GM19043 (cell line): ENCODE measurements around the gene UPK1A.
"Not testable (repeated sequence)": the region's sequence is repeated elsewhere in the genome, so short reads cannot be mapped to it uniquely, and the experiment has no call there.

ENCODE experiments used
- ATAC-seq: cut with Tn5 transposase; IDR thresholded peaks from one replicate; pipeline ENCODE4 v1.9.1; 2021; ENCODE audit warnings: low read depth; ENCODE audit not compliant: unreplicated experiment

The UPK1A gene

GRCh38 chr19:35715981-35716800, 49.9 kb downstream of the UPK1A start:
- no peak for ATAC-seq

DNA sequence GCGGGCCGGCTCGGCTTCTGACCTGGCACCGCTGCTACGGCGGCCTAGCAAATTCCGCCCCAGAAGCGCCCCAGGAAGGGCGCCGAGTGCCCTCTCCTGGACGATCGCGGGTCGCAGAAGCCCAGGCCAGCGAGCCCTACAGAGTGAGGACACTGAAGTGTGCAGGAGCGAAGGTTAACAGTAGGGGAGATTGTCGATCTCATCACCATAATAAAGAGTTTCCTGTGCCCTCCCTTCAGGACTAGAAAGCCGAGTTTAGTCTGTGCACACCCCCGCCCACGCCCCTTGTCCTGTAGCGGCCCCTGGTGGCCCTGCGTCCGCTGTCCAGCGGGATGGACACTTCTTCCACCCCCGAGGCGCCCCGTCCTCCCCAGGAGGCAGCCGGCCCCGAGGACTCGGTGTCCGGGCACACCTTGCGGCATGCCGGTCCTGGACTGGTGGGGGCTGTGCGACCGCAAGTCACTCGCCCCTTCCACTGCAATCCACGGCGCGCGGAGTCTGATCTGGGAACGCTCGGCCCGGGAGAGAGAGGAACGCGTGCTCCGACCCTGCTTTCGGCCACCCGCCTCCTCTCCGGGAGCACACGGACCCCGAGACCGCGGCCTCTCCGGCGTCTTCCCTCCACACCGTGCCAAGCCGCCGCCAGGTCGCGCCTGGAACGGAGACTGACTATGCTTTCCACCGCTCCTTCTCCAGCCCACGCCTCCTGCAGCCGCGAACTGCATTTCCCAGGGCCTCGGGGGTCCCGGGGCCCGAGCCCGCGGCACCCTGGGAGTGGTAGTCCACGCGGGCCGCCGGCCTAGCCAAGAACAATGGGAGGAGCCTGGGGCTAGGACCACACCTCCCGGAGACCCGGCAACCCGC, 50.7 kb downstream of the UPK1A start:
- peak; percentile 50 for ATAC-seq

DNA sequence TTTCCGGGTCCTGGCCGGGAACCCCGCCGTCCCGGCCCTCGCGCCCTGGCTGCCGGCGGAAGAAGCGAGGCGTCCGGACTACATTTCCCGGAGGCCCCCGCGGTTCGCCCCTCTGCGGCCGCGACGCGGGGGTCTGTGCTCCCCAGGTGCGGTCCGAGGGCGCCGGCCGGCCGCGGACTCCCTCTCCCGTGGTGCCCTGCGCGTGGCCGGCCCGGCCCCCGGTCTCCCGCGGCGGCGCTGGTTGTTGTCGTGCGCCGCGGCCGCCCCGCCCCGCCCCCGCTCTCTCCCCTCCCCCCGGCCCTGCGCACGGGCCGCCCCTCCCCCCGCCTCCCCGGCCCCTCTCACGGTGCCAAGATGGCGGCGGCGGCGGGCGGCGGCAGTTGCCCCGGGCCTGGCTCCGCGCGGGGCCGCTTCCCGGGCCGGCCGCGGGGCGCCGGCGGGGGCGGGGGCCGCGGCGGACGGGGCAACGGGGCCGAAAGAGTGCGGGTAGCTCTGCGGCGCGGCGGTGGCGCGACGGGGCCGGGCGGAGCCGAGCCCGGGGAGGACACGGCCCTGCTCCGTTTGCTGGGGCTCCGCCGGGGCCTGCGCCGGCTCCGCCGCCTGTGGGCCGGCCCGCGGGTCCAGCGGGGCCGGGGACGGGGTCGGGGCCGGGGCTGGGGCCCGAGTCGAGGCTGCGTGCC, 51.5 kb downstream of the UPK1A start, which contains the start of gene KMT2B:
Gene KMT2B (plus strand): TSS at position 339 of the 680 bp plus-strand sequence. CDS start 16 bp downstream, at position 355.
- ATAC-seq = no peak

DNA sequence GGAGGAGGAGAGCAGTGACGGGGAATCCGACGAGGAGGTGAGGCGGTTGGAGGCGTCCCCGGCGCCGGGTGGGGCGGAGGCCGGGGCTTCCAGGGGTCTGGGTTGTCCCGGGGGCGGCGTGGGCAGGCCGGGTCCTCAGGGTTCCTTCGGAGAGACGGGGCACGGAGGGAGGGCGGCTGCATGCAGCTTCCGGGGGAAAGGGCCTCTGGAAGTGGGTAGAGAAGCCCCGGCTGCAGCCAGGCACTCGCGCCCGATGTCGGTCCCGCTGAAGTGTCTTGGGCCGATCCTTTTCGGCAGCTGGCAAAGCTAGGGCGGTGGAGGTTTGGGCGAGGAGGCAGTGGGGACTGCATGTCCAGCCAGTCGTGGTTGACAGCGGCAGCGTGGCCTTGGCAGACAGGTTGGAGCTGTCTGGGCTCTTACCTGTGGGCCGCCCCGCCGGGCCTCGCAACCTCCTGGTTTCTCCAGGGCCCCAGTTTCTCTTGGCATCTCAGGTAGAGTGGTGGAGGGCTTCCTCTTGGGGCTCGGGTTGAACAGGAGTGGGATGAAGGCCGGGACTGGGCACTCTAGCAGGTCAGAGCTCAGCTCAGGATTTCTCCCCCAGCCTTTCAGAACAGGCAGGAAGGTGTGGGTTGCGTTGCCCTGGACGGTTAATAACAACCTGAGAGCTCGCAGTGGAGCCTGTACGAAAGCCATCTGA, 52.2 kb downstream of the UPK1A start:
- ATAC-seq = no peak

GRCh38 chr19:35719402-35720162, 53.3 kb downstream of the UPK1A start:
- ATAC-seq = no peak

DNA sequence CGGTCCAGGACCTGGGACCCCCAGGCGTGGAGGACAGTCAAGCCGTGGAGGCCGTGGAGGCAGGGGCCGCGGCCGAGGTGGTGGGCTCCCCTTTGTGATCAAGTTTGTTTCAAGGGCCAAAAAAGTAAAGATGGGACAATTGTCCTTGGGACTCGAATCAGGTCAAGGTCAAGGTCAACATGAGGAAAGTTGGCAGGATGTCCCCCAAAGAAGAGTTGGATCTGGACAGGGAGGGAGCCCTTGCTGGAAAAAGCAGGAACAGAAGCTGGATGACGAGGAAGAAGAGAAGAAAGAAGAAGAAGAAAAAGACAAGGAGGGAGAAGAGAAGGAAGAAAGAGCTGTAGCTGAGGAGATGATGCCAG, 53.8 kb downstream of the UPK1A start:
- no peak for ATAC-seq

- no peak for ATAC-seq
Observed at GRCh38 chr19:35720648-35721047, 54.3 kb downstream of the UPK1A start.

- ATAC-seq = no peak
Observed at GRCh38 chr19:35721374-35721773, 55.1 kb downstream of the UPK1A start.

GRCh38 chr19:35722461-35722860, 56.1 kb downstream of the UPK1A start:
- ATAC-seq = no peak

GRCh38 chr19:35722897-35723296, 56.6 kb downstream of the UPK1A start:
- no peak for ATAC-seq

DNA sequence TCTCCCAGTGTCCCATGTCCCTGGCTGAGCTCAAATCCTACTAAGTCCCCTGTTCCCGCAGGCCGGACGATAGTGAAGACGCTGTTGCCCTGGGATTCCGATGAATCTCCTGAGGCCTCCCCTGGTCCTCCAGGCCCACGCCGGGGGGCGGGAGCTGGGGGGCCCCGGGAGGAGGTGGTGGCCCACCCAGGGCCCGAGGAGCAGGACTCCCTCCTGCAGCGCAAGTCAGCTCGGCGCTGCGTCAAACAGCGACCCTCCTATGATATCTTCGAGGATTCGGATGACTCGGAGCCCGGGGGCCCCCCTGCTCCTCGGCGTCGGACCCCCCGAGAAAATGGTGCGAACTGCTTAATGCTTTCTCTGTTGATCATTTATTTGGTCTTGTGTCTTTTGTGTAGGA, 57.4 kb downstream of the UPK1A start:
- ATAC-seq = no peak

DNA sequence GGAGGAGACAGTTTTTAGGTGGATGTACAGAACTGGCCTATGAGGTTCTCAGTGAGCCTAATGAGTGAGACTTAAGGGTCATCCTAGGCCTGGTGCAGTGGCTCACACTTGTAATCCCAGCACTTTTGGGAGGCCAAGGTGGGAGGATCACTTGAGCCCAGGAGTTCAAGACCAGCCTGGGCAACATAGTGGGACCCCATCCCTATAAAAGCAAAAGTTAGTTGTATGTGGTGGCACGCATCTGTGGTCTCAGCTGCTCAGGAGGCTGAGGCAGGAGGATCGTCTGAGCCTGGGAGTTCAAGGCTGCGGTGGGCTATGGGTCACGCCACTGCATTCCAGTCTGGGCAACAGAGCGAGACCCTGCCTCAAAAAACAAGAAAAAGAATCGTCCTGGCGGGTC, 57.8 kb downstream of the UPK1A start:
- ATAC-seq = not testable (repeated sequence)

GRCh38 chr19:35724560-35724959, 58.2 kb downstream of the UPK1A start:
- no peak for ATAC-seq

GRCh38 chr19:35725216-35725861, 59.0 kb downstream of the UPK1A start:
- ATAC-seq = no peak

DNA sequence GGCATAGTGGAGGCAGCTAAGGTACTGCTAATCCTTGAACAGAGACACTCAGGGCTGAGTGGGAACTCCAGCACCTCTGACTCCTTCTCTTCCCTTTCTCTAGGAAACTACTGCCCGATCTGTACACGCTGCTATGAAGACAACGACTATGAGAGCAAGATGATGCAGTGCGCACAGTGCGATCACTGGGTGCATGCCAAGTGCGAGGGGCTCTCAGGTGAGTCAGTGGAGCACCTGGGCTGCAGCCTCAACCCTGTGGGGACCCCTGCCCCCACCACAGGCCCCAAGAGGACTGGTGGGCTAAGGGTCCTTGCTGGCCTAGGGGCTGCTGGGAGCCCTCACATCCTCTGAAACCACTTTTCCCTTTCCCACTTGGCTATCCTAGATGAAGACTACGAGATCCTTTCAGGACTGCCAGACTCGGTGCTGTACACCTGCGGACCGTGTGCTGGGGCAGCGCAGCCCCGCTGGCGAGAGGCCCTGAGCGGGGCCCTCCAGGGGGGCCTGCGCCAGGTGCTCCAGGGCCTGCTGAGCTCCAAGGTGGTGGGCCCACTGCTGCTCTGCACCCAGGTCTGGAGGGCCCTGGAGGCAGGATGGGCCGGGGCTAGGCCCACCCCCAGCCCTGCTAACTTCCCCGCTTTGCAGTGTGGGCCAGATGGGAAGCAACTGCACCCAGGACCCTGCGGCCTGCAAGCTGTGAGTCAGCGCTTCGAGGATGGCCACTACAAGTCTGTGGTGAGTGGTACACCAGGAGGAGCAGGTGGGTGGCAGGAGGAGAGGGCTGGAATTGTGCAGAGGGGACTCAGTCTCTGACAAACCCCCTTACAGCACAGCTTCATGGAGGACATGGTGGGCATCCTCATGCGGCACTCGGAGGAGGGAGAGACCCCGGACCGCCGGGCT, 61.0 kb downstream of the UPK1A start:
- ATAC-seq = no peak
